Stimulated activated CD8-positive, alpha-beta memory T cell treated with anti-CD3 and anti-CD28 coated beads, Interleukin-7, amount 100 ng/mL, for 4 hours (primary cell): Measurements from ENCODE around the gene CCDC81.
"Not testable (repeated sequence)": the region's sequence is repeated elsewhere in the genome, so short reads cannot be mapped to it uniquely, and the experiment has no call there.

Source experiments
- DNase-seq, 2 donors: peaks; one replicate each; pipeline ENCODE4 v3.0.0-alpha.2; 2020; ENCODE audit warnings: low read depth in 2 of 2

Gene CCDC81

GRCh38 chr11:86374586-86374985 lies at the start of gene CCDC81:
CCDC81 (plus strand) TSS chr11:86374887; CDS start chr11:86375164, 277 bp downstream.
- DNase-seq = no peak

- DNase-seq = no peak
Observed at GRCh38 chr11:86335131-86335767, 39.4 kb upstream of the CCDC81 start.

- no peak for DNase-seq
Observed at GRCh38 chr11:86337227-86337626, 37.5 kb upstream of the CCDC81 start.

GRCh38 chr11:86341382-86341781 lies 33.3 kb upstream of the CCDC81 start:
- DNase-seq = no peak

- no peak for DNase-seq
Observed at GRCh38 chr11:86346513-86346912, 28.2 kb upstream of the CCDC81 start.

GRCh38 chr11:86355256-86355655 lies 19.4 kb upstream of the CCDC81 start:
- DNase-seq = no peak

GRCh38 chr11:86357412-86357811 lies 17.3 kb upstream of the CCDC81 start:
- not testable (repeated sequence) for DNase-seq

- DNase-seq = no peak
Observed at GRCh38 chr11:86358720-86359119, 16.0 kb upstream of the CCDC81 start.

GRCh38 chr11:86360775-86361395 lies 13.8 kb upstream of the CCDC81 start:
- no peak for DNase-seq

GRCh38 chr11:86363424-86363823 lies 11.3 kb upstream of the CCDC81 start:
- no peak for DNase-seq

- no peak for DNase-seq
Observed at GRCh38 chr11:86365546-86365945, 9.1 kb upstream of the CCDC81 start.

- no peak for DNase-seq
Observed at GRCh38 chr11:86369668-86370067, 5.0 kb upstream of the CCDC81 start.

- no peak for DNase-seq
Observed at GRCh38 chr11:86370171-86370570, 4.5 kb upstream of the CCDC81 start.

GRCh38 chr11:86370922-86371594 lies 3.6 kb upstream of the CCDC81 start:
- no peak for DNase-seq

GRCh38 chr11:86372041-86372440 lies 2.6 kb upstream of the CCDC81 start:
- DNase-seq = no peak

GRCh38 chr11:86372586-86372985 lies 2.1 kb upstream of the CCDC81 start:
- no peak for DNase-seq

- no peak for DNase-seq
Observed at GRCh38 chr11:86374069-86374468, 618 bp upstream of the CCDC81 start.

- DNase-seq = no peak
Observed at GRCh38 chr11:86377972-86378371, 3.3 kb downstream of the CCDC81 start.

GRCh38 chr11:86380295-86381059 lies 5.8 kb downstream of the CCDC81 start:
- no peak for DNase-seq

- no peak for DNase-seq
Observed at GRCh38 chr11:86383041-86383955, 8.6 kb downstream of the CCDC81 start.

- no peak for DNase-seq
Observed at GRCh38 chr11:86386283-86386682, 11.6 kb downstream of the CCDC81 start.
